Heart left ventricle (tissue), 16 donors: ENCODE data around the gene TIAM2. TPM values are rescaled to one million over a fixed set of nuclear protein-coding genes. Genes with fewer than 3 reads are reported as not detected.
"Not testable (repeated sequence)": the region's sequence is repeated elsewhere in the genome, so short reads cannot be mapped to it uniquely, and the experiment has no call there.

Experiments
- ATAC-seq, 4 donors: fragments of 200-7000 bp; cut with Tn5 transposase; one replicate each; pipeline ENCODE4 v1.9.1; 2020 to 2022; ENCODE audit warnings: moderate library complexity in 4 of 4, mild to moderate bottlenecking in 3 of 4, moderate number of reproducible peaks in 1 of 4
- DNase-seq, 5 donors: peaks; one replicate each; pipeline ENCODE4 v3.0.0-alpha.2; 2020
- H3K27ac ChIP-seq, 12 donors: fragments of 200-600 bp; sonication (generic) in 4 of 12; one replicate each; pipeline versions ENCODE4 v1.5.0 to v1.8.0; 2016 to 2022; ENCODE audit warnings: mild to moderate bottlenecking in 2 of 12
- H3K27me3 ChIP-seq, 9 donors: fragments of 200-600 bp; sonication (generic) in 2 of 9; one replicate each; pipeline versions ENCODE4 v1.5.1 to v1.8.0; 2016 to 2022; ENCODE audit warnings: mild to moderate bottlenecking in 3 of 9
- H3K36me3 ChIP-seq, 9 donors: fragments of 200-600 bp; sonication (generic) in 2 of 9; one replicate each; pipeline versions ENCODE4 v1.5.0 to v1.8.0; 2018 to 2022; ENCODE audit warnings: mild to moderate bottlenecking in 2 of 9
- H3K4me1 ChIP-seq, 12 donors: fragments of 200-600 bp; sonication (generic) in 4 of 12; one replicate each; pipeline versions ENCODE4 v1.5.0 to v1.8.0; 2016 to 2022; ENCODE audit warnings: mild to moderate bottlenecking in 3 of 12
- H3K4me3 ChIP-seq, 12 donors: fragments of 200-600 bp; sonication (generic) in 4 of 12; one replicate each; pipeline versions ENCODE4 v1.5.0 to v1.8.0; 2017 to 2022; ENCODE audit warnings: mild to moderate bottlenecking in 9 of 12, moderate library complexity in 4 of 12
- H3K9me3 ChIP-seq, 12 donors: fragments of 200-600 bp; sonication (generic) in 4 of 12; one replicate each; pipeline versions ENCODE4 v1.5.0 to v1.8.0; 2016 to 2022; ENCODE audit warnings: mild to moderate bottlenecking in 1 of 12
- POLR2A ChIP-seq, 2 donors: fragments of 450-650 bp; IDR thresholded peaks; one replicate each; pipeline ENCODE4 v1.6.1; 2017; ENCODE audit warnings: antibody characterized with exemption in 2 of 2, mild to moderate bottlenecking in 2 of 2, moderate library complexity in 2 of 2
- WGBS, 4 donors: extraction: QIAGEN DNeasy Blood & Tissue Kit in 2 of 4; methylation state at CpG; one replicate each; pipeline versions ENCODE4 v1.1.5 to v1.1.7; 2013 to 2018; 5-methylcytosine and 5-hydroxymethylcytosine counted together
- intact Hi-C, 10 donors: fragments of 100-400 bp; cut with DNase I; formaldehyde crosslinking; loops; one replicate each; pipeline versions ENCODE4 v1.11.1 to v1.14.2; 2022
- polyA plus RNA-seq, 2 donors: library from polyadenylated mRNA; stranded (reverse); fragments of 200-250 nt; gene quantifications; one replicate each; pipeline ENCODE4 v1.2.3, GENCODE V29; 2013
- total RNA-seq, 9 donors: library from RNA; depleted of rRNA in 2 of 9; stranded (reverse); fragments of >200 nt in 2 of 9; fragmentation: NEBNext Ultra II Directional in 3 of 9; extraction: Animal tissue kit (Norgen Biotek cat#: 25700) in 3 of 9; gene quantifications; one replicate each; pipeline versions ENCODE4 v1.1.0 to v1.2.4, GENCODE V29; 2016 to 2023
- TF ChIP-seq, protein P1 (sequence below), 12 donors: fragments of 200-600 bp; sonication (generic) in 4 of 12; IDR thresholded peaks; one replicate each; pipeline versions ENCODE4 v1.5.0 to v1.8.0; 2018 to 2022; ENCODE audit warnings: antibody characterized with exemption in 12 of 12, mild to moderate bottlenecking in 5 of 12
- donor health status: ischemic (EF 13 %, LVEDD 7.1; RV severe dilation, severe dysfunction).
- donor health status: healthy with polysubstance abuse.
- donor health status: DM: no; HTN: yes; CAD: no.
- donor health status: DM: no; HTN: no; CAD: no.
- donor health status: ischemic (EF 25% LVEDD 6.9; RV normal size, moderate dysfunction).
- donor health status: ischemic (EF 25% LVEDD 5.7; RV mildly dilated, moderate dysfunction).
- donor health status: healthy.
- donor health status: DM: yes; HTN: yes; CAD: no.
- donor health status: ischemic (EF 35%, LVEDD 5.7; RV mildly dilated, moderate dysfunction).
- donor health status: nonischemic (EF 11% LVEDD 7.7; RV severe dilation, severe dysfunction).
- donor health status: DM: yes; HTN: yes; CAD: no.
- donor health status: PGD.
- donor health status: ischemic (EF 29% LVEDD 5.4; RV normal size, mild dysfunction).
- donor health status: nonischemic (EF 23%, LVEDD 6.1; RV moderate dilation, normal function).

Gene TIAM2
- total and polyA plus RNA-seq, 11 donors: 4.6 to 16.5 (median 12.6) TPM

DNA sequence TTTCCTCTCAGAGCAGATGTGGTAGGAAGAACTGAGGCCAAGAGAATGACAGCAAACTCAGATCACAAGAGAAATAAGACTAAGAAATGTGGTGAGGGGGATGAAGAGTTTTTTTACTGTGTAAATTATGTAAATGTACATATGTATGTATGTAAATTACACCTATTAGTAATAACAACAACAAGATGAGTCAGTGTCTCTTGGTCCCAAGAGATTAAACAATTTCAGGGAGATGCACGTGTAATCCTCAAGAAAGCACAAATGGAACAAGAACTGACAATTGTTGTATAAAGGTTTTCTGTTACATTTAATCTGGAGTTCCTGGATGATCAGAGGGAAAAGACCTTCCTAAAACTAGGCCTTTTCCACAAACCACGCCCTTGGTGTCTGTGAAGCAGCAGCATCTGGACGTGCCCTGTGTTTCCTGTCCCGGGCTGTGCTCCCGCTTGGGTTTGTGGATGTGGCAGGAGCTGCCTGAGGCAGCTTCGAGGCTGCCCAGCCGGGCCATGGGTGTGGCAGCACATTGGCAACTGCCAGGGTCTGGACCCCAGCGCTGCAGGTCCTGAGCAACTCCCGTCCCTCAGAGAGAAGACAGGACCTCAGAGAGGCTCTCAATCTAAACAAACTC lies 269.7 kb downstream of the TIAM2 start:
- intact Hi-C loops: no loop called here
- DNase-seq: no peak
- 70 to 75% (median 71%) methylated on average over 8 to 9 of the region's 9 CpGs for WGBS, 4 donors
- peak in 1 of 4 donors; percentile 44 for ATAC-seq
- TF ChIP-seq POLR2A (IDR thresholded peaks at IDR 0.05): no peak
- TF ChIP-seq, protein P1, sequence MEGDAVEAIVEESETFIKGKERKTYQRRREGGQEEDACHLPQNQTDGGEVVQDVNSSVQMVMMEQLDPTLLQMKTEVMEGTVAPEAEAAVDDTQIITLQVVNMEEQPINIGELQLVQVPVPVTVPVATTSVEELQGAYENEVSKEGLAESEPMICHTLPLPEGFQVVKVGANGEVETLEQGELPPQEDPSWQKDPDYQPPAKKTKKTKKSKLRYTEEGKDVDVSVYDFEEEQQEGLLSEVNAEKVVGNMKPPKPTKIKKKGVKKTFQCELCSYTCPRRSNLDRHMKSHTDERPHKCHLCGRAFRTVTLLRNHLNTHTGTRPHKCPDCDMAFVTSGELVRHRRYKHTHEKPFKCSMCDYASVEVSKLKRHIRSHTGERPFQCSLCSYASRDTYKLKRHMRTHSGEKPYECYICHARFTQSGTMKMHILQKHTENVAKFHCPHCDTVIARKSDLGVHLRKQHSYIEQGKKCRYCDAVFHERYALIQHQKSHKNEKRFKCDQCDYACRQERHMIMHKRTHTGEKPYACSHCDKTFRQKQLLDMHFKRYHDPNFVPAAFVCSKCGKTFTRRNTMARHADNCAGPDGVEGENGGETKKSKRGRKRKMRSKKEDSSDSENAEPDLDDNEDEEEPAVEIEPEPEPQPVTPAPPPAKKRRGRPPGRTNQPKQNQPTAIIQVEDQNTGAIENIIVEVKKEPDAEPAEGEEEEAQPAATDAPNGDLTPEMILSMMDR (IDR thresholded peaks at IDR 0.05): no peak
- Histone ChIP-seq H3K27ac (peak overlapping the region in 1 of 12 donors; percentile 6), H3K27me3 (no peaks in the 10 kb centered on the region), H3K36me3 (peaks cover 0 to 11% (median 5%) of the 10 kb centered on the region in 9 donors), H3K4me1 (peaks cover 0 to 25% (median 7%) of the 10 kb centered on the region in 12 donors), H3K4me3 (no peak overlapping the region), H3K9me3 (no peaks in the 10 kb centered on the region)

- Histone ChIP-seq H3K4me1 (peaks cover 0 to 25% (median 7%) of the 10 kb centered on the region in 12 donors), H3K9me3 (no peaks in the 10 kb centered on the region), H3K27me3 (no peaks in the 10 kb centered on the region), H3K27ac (no peak overlapping the region), H3K4me3 (no peak overlapping the region), H3K36me3 (peaks cover 0 to 5% (median 0%) of the 10 kb centered on the region in 9 donors)
- intact Hi-C loops: no loop called here
- TF ChIP-seq POLR2A (IDR thresholded peaks at IDR 0.05): no peak
- TF ChIP-seq, protein P1 (IDR thresholded peaks at IDR 0.05): no peak
- DNase-seq (no peak), ATAC-seq (no peak)
- 85 to 94% (median 93%) methylated on average over 4 of the region's 4 CpGs for WGBS, 4 donors
These were observed 270.9 kb downstream of the TIAM2 start for GRCh38 chr6:155265843-155266535.

GRCh38 chr6:155267411-155267810 lies 272.3 kb downstream of the TIAM2 start:
- ATAC-seq (no peak), DNase-seq (no peak)
- WGBS, 4 donors: 90 to 100% (median 98%) methylated on average over 2 of the region's 2 CpGs
- H3K9me3 ChIP-seq: no peaks in the 10 kb centered on the region
- H3K36me3 ChIP-seq: peaks cover 0 to 5% (median 0%) of the 10 kb centered on the region in 9 donors
- H3K4me1 ChIP-seq: peaks cover 0 to 32% (median 7%) of the 10 kb centered on the region in 12 donors
- H3K27me3 ChIP-seq: no peaks in the 10 kb centered on the region
- TF ChIP-seq POLR2A (IDR thresholded peaks at IDR 0.05): no peak
- intact Hi-C loops: no loop called here
- H3K27ac ChIP-seq: no peak overlapping the region
- no peak overlapping the region for H3K4me3 ChIP-seq

DNA sequence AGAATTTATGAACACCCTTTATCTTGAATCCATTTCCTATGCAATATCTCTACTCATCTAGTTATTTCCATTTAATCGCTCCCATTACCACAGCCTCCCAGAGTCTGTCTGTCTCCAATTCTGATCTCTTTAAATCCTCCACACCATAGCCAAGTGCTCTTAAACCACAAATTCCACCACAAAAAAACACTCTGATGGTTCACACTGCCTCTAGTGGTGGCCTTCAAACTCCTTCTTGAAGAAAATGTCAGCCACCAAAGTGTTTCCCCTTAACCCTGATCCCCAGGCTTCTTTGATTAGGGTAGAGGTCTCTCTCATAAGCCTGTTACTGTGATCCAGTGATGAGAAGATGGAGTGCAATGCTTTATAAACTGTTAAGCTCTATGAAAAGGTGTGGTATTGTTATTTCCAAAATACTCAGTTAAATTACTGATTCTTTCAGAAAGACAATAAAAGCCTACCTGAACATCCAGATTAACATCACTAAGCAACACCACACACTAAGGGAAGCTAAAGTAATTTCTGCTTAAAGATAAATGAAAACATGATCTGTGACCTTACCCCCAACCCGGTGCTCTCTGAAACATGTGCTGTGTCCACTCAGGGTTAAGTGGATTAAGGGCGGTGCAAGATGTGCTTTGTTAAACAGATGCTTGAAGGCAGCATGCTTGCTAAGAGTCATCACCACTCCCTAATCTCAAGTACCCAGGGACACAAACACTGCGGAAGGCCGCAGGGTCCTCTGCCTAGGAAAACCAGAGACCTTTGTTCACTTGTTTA lies 273.2 kb downstream of the TIAM2 start:
- H3K27me3 ChIP-seq, DNase-seq, H3K4me3 ChIP-seq, H3K36me3 ChIP-seq, H3K9me3 ChIP-seq, intact Hi-C loops: not testable (repeated sequence)
- peak in 1 of 4 donors; percentile 37 for ATAC-seq
- Histone ChIP-seq H3K4me1 (peaks cover 0 to 36% (median 9%) of the 10 kb centered on the region in 12 donors), H3K27ac (peak overlapping the region in 3 of 12 donors; percentile 14 to 27 (median 22))
- TF ChIP-seq, protein P1 (IDR thresholded peaks at IDR 0.05): peak in 10 of 12 donors; percentile 12 to 47 (median 28)
- 66 to 74% (median 69%) methylated on average over 3 of the region's 5 CpGs for WGBS, 4 donors
